ENCODE measurements around the gene TADA2A. TPM values are rescaled to one million over a fixed set of nuclear protein-coding genes. Genes with fewer than 3 reads are reported as not detected.

The TADA2A gene
- polyA plus RNA-seq, 2 of the 4 experiments (the other 2 are of a cell fraction): 9.9 to 27.1 TPM

DNA sequence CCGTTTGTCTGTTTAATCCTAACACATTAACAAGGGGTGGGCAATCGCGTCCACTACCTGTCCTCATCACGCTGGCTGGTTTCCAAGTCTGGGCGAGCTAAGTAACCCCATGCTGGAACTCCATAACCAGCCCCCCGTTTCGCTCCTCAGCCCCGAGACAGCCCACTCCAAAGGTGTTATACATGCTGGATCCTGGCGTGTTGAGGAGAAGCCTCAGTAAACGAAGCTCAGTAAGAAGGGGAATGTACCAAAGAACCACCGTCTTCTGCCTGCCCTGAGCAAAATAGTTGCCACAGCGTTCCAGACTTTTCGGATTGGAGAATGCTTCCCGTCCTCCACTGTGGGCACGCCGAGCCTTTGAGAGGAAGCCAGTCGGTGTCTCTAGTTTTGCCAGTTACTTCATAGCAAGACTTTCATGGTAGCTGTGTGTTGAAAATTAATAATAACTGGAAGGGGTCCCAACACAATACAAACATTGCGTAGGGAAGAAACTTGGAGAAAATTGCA, 47.0 kb upstream of the TADA2A start:
- peak overlapping the region; percentile 88 for H3K4me3 ChIP-seq
- peak overlapping the region; percentile 92 to 94 for H3K27ac ChIP-seq
- ATAC-seq: peak; percentile 4 to 9; a peak in 5 of 6 replicates
- ChIA-PET CTCF (interaction anchor here (0.6 to 5.6 kb wide), 3 partner anchors 13 to 131 kb away, joined by 3 to 83 read pairs (median 8); no protein-coding TSS in a partner anchor), POLR2A (interaction anchor here (0.6 to 2.8 kb wide), 12 partner anchors 8 to 1465 kb away, joined by 3 to 17 read pairs (median 6); partner anchors contain the start of genes ACACA, SYNRG and TADA2A)
- FAIRE-seq: no peak
- 46% methylated on average over 18 of the region's 18 CpGs for WGBS (ENCODE audit: missing lambda C conversion rate)
- peak overlapping the region; percentile 77 for H3K4me2 ChIP-seq
- H3K4me1 ChIP-seq: peaks cover 42% of the 10 kb centered on the region
- H3K9me3 ChIP-seq: no peaks in the 10 kb centered on the region
- TF ChIP-seq RCOR1 (IDR thresholded peaks at IDR 0.05; ENCODE audit: low read depth, low read length) (no peak), RNF2 (IDR thresholded peaks at IDR 0.05; ENCODE audit: borderline replicate concordance, low read depth) (no peak), HEYL (CRISPR knock-in tag; IDR thresholded peaks at IDR 0.05) (peak; percentile 60; the same call in 1 of the 2 replicates), JUN (IDR thresholded peaks at IDR 0.05) (0 out of 5 replicates have a peak, but pooled peaks of 1 of the 2 experiments have one; percentile 5), RFX5 (IDR thresholded peaks at IDR 0.05) (no peak), HOXB13 (CRISPR knock-in tag; IDR thresholded peaks at IDR 0.05; ENCODE audit: low read depth) (peak; percentile 91; the same call in 1 of the 2 replicates), FOSB (CRISPR knock-in tag; IDR thresholded peaks at IDR 0.05) (peak; percentile 70; the same call in 1 of the 2 replicates), KDM1A (IDR thresholded peaks at IDR 0.05; ENCODE audit: low read depth) (no peak), ZNF302 (CRISPR knock-in tag; IDR thresholded peaks at IDR 0.05) (peak; percentile 71), FOSL2 (IDR thresholded peaks at IDR 0.05) (no peak), FOSL2 (CRISPR knock-in tag; IDR thresholded peaks at IDR 0.05) (no peak), FOXS1 (CRISPR knock-in tag; IDR thresholded peaks at IDR 0.05) (peak; percentile 9; the same call in 1 of the 2 replicates), TP53 (CRISPR knock-in tag; IDR thresholded peaks at IDR 0.05) (no peak; the same call in 1 of the 2 replicates)
- TF ChIP-seq, protein P1, sequence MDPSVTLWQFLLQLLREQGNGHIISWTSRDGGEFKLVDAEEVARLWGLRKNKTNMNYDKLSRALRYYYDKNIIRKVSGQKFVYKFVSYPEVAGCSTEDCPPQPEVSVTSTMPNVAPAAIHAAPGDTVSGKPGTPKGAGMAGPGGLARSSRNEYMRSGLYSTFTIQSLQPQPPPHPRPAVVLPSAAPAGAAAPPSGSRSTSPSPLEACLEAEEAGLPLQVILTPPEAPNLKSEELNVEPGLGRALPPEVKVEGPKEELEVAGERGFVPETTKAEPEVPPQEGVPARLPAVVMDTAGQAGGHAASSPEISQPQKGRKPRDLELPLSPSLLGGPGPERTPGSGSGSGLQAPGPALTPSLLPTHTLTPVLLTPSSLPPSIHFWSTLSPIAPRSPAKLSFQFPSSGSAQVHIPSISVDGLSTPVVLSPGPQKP (IDR thresholded peaks at IDR 0.05; ENCODE audit: low read depth, low read length): no peak
- no peak for DNase-seq (ENCODE audit: low read depth in 1 of 2, low spot score in 1 of 2)

DNA sequence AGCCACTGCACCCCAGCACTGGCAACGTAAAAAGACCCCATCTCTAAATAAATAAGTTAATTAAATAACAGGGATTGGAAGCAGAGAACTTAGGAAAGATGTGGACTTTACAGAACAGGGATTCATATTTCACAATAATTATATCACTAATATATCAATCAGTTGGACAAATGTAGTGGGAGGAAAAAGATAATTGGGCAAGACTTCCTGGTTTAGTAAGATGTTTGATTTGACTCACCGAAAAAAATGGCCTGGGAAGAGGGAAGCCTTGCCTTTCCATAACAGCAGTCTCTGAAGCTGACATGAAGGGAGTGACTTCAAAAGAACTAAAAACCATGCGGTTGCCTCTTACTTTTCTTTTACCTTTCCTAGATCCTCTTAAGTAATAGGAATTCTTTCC, 46.1 kb upstream of the TADA2A start:
- ATAC-seq: no peak
- 49% methylated on average over 3 of the region's 3 CpGs for WGBS (ENCODE audit: missing lambda C conversion rate)
- H3K27ac ChIP-seq: peak overlapping the region; percentile 92 to 94

DNA sequence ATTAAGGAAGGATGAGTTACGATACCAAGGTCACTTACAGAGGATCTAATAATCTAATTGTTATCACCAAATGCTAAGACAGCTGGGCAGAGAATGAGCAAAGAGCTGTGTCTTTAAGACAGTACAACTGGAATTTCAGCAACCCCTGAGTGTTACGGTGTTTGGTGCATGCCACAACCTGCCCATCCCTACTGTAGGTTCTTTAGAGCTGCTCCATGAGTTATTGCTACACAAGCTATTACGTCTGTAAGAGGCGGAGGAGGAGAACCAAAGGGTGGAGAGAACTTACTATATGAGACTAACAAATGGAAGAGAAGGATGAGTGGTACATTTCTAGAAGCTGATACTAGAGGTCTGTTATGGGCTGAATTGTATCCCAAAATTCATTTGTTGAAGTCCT, 45.1 kb upstream of the TADA2A start:
- CTCF ChIA-PET: interaction anchor here (0.7 to 5.6 kb wide), 3 partner anchors 11 to 37 kb away, joined by 3 to 83 read pairs (median 4); no protein-coding TSS in a partner anchor
- peak in 1 of 2 experiments; percentile 59 for DNase-seq (ENCODE audit: low read depth in 1 of 2, low spot score in 1 of 2)

More for the DNA sequence above, 46.1 kb upstream of the TADA2A start:
- DNase-seq (ENCODE audit: low read depth in 1 of 2, low spot score in 1 of 2) (peak; percentile 62 to 69), FAIRE-seq (no peak)
- ChIA-PET POLR2A (interaction anchor here (1.1 to 1.3 kb wide), 3 partner anchors 46 to 759 kb away, joined by 3 to 7 read pairs (median 5); partner anchors contain the start of genes ACACA and TADA2A), CTCF (interaction anchor here (1.1 to 5.6 kb wide), 3 partner anchors 12 to 118 kb away, joined by 3 to 83 read pairs (median 4); no protein-coding TSS in a partner anchor)
- Histone ChIP-seq H3K9me3 (no peaks in the 10 kb centered on the region), H3K4me3 (no peak overlapping the region), H3K4me2 (peak overlapping the region; percentile 77), H3K4me1 (peaks cover 44% of the 10 kb centered on the region)
- TF ChIP-seq JUNB (IDR thresholded peaks at IDR 0.05): 0 out of 2 replicates have a peak, but pooled peaks have one; percentile 25
- TF ChIP-seq FOSL2 (IDR thresholded peaks at IDR 0.05): peak; percentile 34; the same call in 1 of the 2 replicates
- peak; percentile 91 for TF ChIP-seq FOSL2 (CRISPR knock-in tag; IDR thresholded peaks at IDR 0.05)
- peak; percentile 76 to 84 for TF ChIP-seq CEBPB (IDR thresholded peaks at IDR 0.05)
- TF ChIP-seq, protein P2, sequence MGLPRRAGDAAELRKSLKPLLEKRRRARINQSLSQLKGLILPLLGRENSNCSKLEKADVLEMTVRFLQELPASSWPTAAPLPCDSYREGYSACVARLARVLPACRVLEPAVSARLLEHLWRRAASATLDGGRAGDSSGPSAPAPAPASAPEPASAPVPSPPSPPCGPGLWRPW (IDR thresholded peaks at IDR 0.05): peak; percentile 21; the same call in 1 of the 2 replicates
- TF ChIP-seq POLR2A (IDR thresholded peaks at IDR 0.05; ENCODE audit: low read length): no peak
- no peak for TF ChIP-seq TFCP2L1 (CRISPR knock-in tag; IDR thresholded peaks at IDR 0.05)
- TF ChIP-seq EHMT2 (IDR thresholded peaks at IDR 0.05; ENCODE audit: low read depth): no peak

More for the DNA sequence above, 45.1 kb upstream of the TADA2A start:
- Histone ChIP-seq H3K9me3 (no peaks in the 10 kb centered on the region), H3K4me3 (no peak overlapping the region), H3K4me1 (peaks cover 40% of the 10 kb centered on the region), H3K27ac (peak overlapping the region; percentile 92 to 94; a peak in 5 of 6 replicates), H3K4me2 (peak overlapping the region; percentile 77; the same call in 2 of the 3 replicates)
- POLR2A ChIA-PET: interaction anchor here (1.1 to 1.3 kb wide), 3 partner anchors 46 to 760 kb away, joined by 3 to 7 read pairs (median 5); partner anchors contain the start of genes ACACA and TADA2A
- 75% methylated on average over 4 of the region's 4 CpGs for WGBS (ENCODE audit: missing lambda C conversion rate)
- ATAC-seq (no peak), FAIRE-seq (no peak)
- no peak for TF ChIP-seq RNF2 (IDR thresholded peaks at IDR 0.05; ENCODE audit: borderline replicate concordance, low read depth)
